ENCODE data around the gene AKR1A1. TPM values are rescaled to one million over a fixed set of nuclear protein-coding genes. Genes with fewer than 3 reads are reported as not detected.
"Not testable (repeated sequence)": the region's sequence is repeated elsewhere in the genome, so short reads cannot be mapped to it uniquely, and the experiment has no call there.

AKR1A1 gene
- total RNA-seq, 1 donor from 2014 or later = 135 TPM

- peak overlapping the region; percentile 34 for H3K4me3 ChIP-seq (ENCODE audit: low read depth, low read length)
- no peak for DNase-seq (ENCODE audit: low read depth)
- TF ChIP-seq CTCF (conservative IDR thresholded peaks at IDR 0.05; ENCODE audit: low read depth, low read length) = no peak
These were observed 31.7 kb upstream of the AKR1A1 start for GRCh38 chr1:45518910-45519309.

GRCh38 chr1:45519774-45520173 is 30.9 kb upstream of the AKR1A1 start:
- DNase-seq (ENCODE audit: low read depth) = not testable (repeated sequence)
- H3K4me3 ChIP-seq (ENCODE audit: low read depth, low read length) = peak overlapping the region; percentile 34

DNA sequence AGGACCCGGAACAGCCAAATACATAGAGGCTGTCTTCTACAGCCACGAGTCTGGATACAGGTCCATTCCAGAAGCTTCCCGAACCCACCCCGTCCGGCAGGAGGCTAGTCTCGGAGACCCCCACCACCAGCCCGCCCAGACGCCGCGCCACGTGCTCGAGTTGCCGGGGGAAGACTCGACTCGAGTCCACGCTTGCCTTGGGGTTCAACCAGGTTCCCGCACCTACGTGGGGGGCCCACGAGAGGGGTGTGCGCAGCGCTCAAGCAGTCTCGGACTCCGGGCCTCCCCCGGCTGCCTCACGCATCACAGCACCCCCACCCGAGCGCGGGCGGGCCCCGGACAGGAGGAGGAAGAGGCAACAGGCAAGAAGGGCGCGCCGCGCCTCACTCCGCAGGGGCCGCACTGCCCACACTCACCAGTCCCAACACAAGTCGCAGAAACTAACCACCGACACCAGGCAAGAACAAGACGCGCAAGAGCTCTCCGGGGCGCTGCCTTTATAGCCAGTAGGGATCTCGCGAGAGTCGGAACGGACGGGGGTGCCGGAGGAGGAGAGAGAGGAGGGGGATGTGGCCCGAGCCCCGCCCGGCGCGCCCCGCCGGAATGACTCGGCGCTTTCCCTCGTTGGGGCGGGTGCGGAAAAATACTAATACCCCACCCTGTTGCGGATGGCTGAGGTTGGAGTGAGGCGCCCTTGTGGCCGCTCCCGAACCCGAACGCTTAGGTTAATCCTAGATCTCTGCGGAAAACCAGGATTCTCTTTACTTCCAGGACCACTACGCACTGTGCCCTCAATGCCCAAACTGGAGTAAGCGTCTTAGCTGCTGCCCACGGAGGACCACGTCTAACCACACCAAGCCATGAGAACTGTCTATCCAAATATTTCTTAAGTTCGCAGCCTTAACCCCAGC is 29.0 kb upstream of the AKR1A1 start, which contains the start of gene PRDX1:
Gene PRDX1 (minus strand): TSS at position 472 of the 911 bp plus-strand sequence. CDS start 2,841 bp downstream, outside the sequence.
- TF ChIP-seq CTCF (conservative IDR thresholded peaks at IDR 0.05; ENCODE audit: low read depth, low read length) = peak; percentile 8
- no peak for DNase-seq (ENCODE audit: low read depth)
- H3K4me3 ChIP-seq (ENCODE audit: low read depth, low read length) = peak within 1 kb of the TSS; percentile 81

DNA sequence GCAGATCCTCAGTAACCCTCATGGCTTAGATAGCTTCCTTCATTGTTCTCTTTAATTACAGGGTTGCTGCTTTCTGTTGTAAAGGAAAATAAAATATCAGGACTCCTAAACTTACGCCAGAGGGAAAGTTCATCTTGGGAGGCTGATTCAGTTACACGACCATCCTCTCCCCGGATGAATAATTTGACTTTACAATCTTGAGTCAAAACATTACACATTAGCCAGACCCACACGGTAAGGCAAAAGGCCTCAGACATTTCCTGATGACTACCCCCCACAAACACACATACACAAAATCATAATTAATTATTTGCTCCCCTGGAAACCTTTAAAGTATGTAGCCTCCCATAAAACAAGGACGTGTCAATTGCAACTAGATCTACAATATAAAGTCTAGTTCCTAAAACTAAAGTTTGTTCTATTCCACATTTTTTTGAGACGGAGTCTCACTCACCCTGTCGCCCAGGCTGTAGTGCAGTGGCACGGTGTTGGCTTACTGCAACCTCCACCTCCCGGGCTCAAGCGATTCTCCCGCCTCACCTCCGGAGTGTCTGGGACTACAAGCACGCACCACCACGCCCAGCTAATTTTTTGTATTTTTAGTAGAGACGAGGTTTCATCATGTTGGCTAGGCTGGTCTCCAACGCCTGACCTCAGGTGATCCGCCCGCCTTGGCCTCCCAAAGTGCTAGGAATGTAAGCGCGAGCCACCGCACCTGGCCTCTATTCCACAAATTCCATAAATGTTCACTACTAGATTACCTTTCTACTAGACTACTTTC is 28.1 kb upstream of the AKR1A1 start:
- H3K4me3 ChIP-seq (ENCODE audit: low read depth, low read length) = peak overlapping the region; percentile 81
- no peak for TF ChIP-seq CTCF (conservative IDR thresholded peaks at IDR 0.05; ENCODE audit: low read depth, low read length)
- DNase-seq (ENCODE audit: low read depth) = peak; percentile 80

- DNase-seq (ENCODE audit: low read depth); H3K4me3 ChIP-seq (ENCODE audit: low read depth, low read length): not testable (repeated sequence)
These were observed 27.1 kb upstream of the AKR1A1 start for GRCh38 chr1:45523516-45523915.

- H3K4me3 ChIP-seq (ENCODE audit: low read depth, low read length); DNase-seq (ENCODE audit: low read depth): not testable (repeated sequence)
These were observed 26.7 kb upstream of the AKR1A1 start for GRCh38 chr1:45523975-45524374.

DNA sequence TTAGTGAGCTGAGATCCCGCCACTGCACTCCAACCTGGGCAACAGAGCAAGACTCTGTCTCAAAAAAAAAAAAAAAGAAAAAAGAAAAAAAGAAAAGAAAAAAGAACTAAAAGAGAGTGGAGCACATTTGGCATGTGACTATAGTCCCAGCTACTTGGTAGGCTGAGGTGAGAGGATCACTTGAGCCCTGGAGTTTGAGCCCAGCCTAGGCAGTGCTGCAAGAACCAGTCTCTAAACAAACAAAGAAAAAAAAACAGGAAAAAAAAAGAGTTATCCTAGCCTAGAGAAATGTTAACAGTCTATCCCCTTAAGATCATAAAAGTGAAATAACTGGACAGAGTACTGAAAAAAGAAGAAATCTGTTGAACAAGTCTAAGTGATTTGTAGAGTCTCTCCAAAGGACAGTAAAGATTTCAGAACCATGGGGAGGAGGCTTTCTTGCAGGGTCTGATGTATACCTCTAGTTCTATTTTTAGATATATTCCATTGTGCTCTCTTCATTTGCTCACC is 24.4 kb upstream of the AKR1A1 start:
- DNase-seq (ENCODE audit: low read depth) = no peak
- TF ChIP-seq CTCF (conservative IDR thresholded peaks at IDR 0.05; ENCODE audit: low read depth, low read length) = no peak
- no peak overlapping the region for H3K4me3 ChIP-seq (ENCODE audit: low read depth, low read length)

- no peak overlapping the region for H3K4me3 ChIP-seq (ENCODE audit: low read depth, low read length)
- no peak for TF ChIP-seq CTCF (conservative IDR thresholded peaks at IDR 0.05; ENCODE audit: low read depth, low read length)
- no peak for DNase-seq (ENCODE audit: low read depth)
These were observed 19.9 kb upstream of the AKR1A1 start for GRCh38 chr1:45530632-45531135.
